Stimulated activated CD8-positive, alpha-beta memory T cell treated with anti-CD3 and anti-CD28 coated beads, Interleukin-15, amount 100 ng/mL, for 24 hours (primary cell): ENCODE data around the gene MYCL.

Source experiments
- DNase-seq: peaks from one replicate; pipeline ENCODE4 v3.0.0-alpha.2; 2020; ENCODE audit warnings: low read depth

Gene MYCL

DNA sequence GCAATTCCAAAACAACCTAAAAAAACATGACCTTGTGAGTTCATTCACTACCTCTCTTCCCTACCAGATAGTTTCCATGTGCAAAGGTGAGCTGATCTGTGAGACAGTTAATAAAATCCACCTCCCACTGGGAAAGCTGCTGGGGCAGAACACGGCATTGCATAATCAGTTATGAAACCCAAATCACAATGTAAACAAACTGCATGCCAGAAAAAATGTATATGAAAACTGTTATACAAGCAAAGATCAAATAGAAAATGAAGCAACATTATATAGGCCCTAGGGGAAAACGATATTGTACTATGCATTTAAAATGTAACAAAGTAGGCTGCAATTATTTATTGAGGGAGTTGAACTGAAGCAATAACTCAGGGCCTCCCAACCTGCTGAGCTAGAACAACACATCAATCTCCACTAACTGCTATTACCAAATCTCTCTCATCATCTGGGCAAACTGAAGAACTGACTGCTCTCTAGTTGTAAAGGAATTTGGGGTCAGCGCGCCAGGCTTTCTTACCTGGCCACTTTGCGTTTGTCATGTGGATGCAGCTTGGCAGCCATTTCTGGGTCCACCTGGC, 49.4 kb downstream of the MYCL start:
- no peak for DNase-seq

GRCh38 chr1:39850606-39851216, 51.0 kb downstream of the MYCL start:
- DNase-seq, result no peak

DNA sequence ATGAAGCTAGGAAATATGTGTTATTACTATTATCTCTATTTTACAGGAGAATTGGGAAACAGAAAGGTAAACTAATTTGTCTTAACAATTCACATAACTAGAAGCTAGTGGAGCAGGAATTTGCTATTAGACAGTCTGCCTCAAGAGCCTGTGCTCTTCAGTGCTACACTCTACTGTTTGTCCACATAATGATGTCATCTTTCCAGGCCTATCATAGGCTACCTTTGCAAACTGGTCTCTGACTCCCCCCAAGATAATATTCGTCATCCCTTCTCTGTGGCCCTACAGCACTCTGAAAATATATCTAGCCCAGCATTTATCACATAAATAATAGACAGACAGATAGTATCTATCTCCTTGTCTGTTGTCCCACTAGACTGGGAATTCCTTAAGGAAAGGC, 52.5 kb downstream of the MYCL start:
- no peak for DNase-seq

DNA sequence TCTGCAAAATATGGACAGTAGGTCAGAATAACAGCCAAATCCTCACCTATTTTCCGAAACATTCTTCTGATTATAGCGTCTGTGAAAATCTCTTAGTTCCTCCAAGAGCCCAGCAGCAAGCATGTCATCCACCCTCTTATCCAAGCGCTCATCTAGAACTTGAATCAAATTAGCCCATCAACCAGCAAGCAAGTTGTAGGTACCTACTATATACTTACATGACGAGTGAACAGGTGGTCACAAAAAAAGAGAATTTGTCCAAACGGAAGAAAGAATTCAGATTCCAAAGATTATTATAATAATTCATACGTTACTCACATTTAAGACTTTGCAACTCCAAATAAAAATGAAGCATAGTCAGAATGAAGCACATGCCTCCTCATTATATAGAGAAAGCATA, 53.8 kb downstream of the MYCL start:
- no peak for DNase-seq

DNA sequence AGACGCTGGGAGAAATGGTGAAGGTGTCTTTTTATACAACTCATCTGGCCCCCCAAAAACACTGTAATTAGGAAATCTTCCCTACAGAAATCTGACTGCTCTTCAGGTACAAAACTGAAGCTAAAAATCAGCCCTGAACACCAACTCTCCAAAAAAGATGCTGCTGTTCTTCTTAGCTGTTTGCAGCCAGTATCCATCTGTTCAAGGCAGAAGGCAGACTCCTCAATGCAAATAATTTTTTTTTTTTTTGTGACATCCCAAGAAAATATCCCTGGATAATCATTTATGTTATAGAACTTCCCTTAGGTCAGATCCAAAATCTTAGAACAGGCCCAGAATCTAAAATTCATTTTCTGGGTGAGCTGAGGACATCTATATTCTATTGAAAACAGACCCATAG, 54.9 kb downstream of the MYCL start:
- no peak for DNase-seq

- peak; percentile 2 for DNase-seq
Observed at GRCh38 chr1:39845569-39846566, 55.8 kb downstream of the MYCL start.
